Endodermal cell (in vitro differentiated cells): ENCODE data around the gene ESF1. TPM values are rescaled to one million over a fixed set of nuclear protein-coding genes. Genes with fewer than 3 reads are reported as not detected.

Experiments
- DNase-seq: peaks from one replicate; pipeline ENCODE4 v3.0.0-alpha.2; 2017
- H3K27ac ChIP-seq: 2 replicates; pipeline ENCODE4 v1.5.1; 2013; ENCODE audit warnings: mild to moderate bottlenecking, low read depth, low read length, moderate library complexity
- H3K27me3 ChIP-seq: 2 replicates; pipeline ENCODE4 v1.6.1; 2013; ENCODE audit warnings: mild to moderate bottlenecking, low read length, moderate library complexity; ENCODE audit not compliant: insufficient read depth, control insufficient read depth, poor library complexity, severe bottlenecking
- H3K36me3 ChIP-seq: 2 replicates; pipeline ENCODE4 v1.7.0; 2013; ENCODE audit warnings: mild to moderate bottlenecking, low read length, moderate library complexity; ENCODE audit not compliant: control insufficient read depth, insufficient read depth
- H3K4me1 ChIP-seq: one replicate; pipeline ENCODE4 v1.7.0; 2013; ENCODE audit warnings: low read length; ENCODE audit not compliant: control insufficient read depth, insufficient read depth
- H3K4me3 ChIP-seq: 2 replicates; pipeline ENCODE4 v1.5.1; 2013; ENCODE audit warnings: mild to moderate bottlenecking, low read length, moderate library complexity
- H3K9ac ChIP-seq: 2 replicates; pipeline ENCODE4 v1.6.1; 2013; ENCODE audit warnings: mild to moderate bottlenecking, low read length, moderate library complexity; ENCODE audit not compliant: poor library complexity, severe bottlenecking; ENCODE audit errors: extremely low read depth
- H3K9me3 ChIP-seq: 2 replicates; pipeline ENCODE4 v1.6.1; 2013; ENCODE audit warnings: mild to moderate bottlenecking, low read length, moderate library complexity; ENCODE audit not compliant: control insufficient read depth
- H3K27ac Mint-ChIP-seq: 2 replicates; pipeline ENCODE4 v1.8.0; 2020; ENCODE audit warnings: mixed read lengths
- H3K27me3 Mint-ChIP-seq: 2 replicates; pipeline ENCODE4 v1.8.0; 2021; ENCODE audit warnings: mild to moderate bottlenecking, mixed read lengths; ENCODE audit not compliant: insufficient read depth
- H3K36me3 Mint-ChIP-seq: 2 replicates; pipeline ENCODE4 v1.8.0; 2020; ENCODE audit warnings: low read depth, mixed read lengths
- H3K4me1 Mint-ChIP-seq: 2 replicates; pipeline ENCODE4 v1.8.0; 2020; ENCODE audit warnings: mixed read lengths
- H3K4me3 Mint-ChIP-seq: 2 replicates; pipeline ENCODE4 v1.8.0; 2020; ENCODE audit warnings: mild to moderate bottlenecking, moderate library complexity, mixed read lengths
- H3K9me3 Mint-ChIP-seq: 2 replicates; pipeline ENCODE4 v1.8.0; 2020; ENCODE audit warnings: mild to moderate bottlenecking, mixed read lengths
- WGBS, 2 experiments: methylation state at CpG; one replicate each; pipeline versions ENCODE4 v1.1.5 to v1.1.7; 2013; ENCODE audit warnings: missing lambda C conversion rate in 2 of 2, mixed read lengths in 1 of 2; ENCODE audit not compliant: insufficient coverage in 1 of 2, insufficient read length in 1 of 2; 5-methylcytosine and 5-hydroxymethylcytosine counted together
- total RNA-seq, 2 donors: library from RNA; stranded (reverse); fragmentation: NEBNext Ultra II Directional in 1 of 2; extraction: Animal tissue kit (Norgen Biotek cat#: 25700) in 1 of 2; gene quantifications; 2 replicates in 1 of 2; 3 replicates in 1 of 2; pipeline ENCODE4 v1.2.1, GENCODE V29; 2021
- TF ChIP-seq, protein P1 (sequence below): fragments of 200-600 bp; sonication (generic); conservative IDR thresholded peaks from 2 replicates; pipeline ENCODE4 v1.5.0; 2021; ENCODE audit warnings: antibody characterized with exemption, mild to moderate bottlenecking

ESF1 gene
- total RNA-seq, 2 donors from 2014 or later = 23.9 to 32.1 TPM

DNA sequence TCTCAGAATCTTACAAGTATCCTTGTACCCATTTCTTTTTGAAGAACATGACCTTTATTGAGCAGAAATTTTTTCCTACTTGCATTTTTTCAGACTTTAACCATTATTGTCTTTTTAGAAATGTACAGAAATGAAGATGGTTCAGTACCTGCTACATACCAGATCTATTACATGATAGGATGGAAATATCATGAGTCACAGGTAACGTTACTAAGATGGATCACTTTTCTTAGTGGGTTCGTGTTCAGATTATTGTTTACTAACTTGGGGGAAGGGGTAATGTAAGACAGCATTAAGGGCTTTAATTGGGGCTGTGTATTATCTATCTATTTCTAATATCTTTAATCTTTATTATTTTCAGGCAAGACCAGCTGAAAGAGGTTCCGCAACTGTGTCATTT lies 32.0 kb upstream of the ESF1 start:
- H3K27me3 Mint-ChIP-seq = no peaks in the 10 kb centered on the region
- H3K27ac ChIP-seq = no peak overlapping the region
- H3K27ac Mint-ChIP-seq = no peak overlapping the region
- H3K4me1 ChIP-seq = no peaks in the 10 kb centered on the region
- TF ChIP-seq, protein P1, sequence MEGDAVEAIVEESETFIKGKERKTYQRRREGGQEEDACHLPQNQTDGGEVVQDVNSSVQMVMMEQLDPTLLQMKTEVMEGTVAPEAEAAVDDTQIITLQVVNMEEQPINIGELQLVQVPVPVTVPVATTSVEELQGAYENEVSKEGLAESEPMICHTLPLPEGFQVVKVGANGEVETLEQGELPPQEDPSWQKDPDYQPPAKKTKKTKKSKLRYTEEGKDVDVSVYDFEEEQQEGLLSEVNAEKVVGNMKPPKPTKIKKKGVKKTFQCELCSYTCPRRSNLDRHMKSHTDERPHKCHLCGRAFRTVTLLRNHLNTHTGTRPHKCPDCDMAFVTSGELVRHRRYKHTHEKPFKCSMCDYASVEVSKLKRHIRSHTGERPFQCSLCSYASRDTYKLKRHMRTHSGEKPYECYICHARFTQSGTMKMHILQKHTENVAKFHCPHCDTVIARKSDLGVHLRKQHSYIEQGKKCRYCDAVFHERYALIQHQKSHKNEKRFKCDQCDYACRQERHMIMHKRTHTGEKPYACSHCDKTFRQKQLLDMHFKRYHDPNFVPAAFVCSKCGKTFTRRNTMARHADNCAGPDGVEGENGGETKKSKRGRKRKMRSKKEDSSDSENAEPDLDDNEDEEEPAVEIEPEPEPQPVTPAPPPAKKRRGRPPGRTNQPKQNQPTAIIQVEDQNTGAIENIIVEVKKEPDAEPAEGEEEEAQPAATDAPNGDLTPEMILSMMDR = no peak
- no peaks in the 10 kb centered on the region for H3K9me3 Mint-ChIP-seq
- peaks cover 46% of the 10 kb centered on the region for H3K36me3 ChIP-seq
- H3K4me1 Mint-ChIP-seq = peaks cover 15% of the 10 kb centered on the region
- no peak for DNase-seq
- H3K4me3 Mint-ChIP-seq = no peak overlapping the region
- H3K4me3 ChIP-seq = no peak overlapping the region
- no peaks in the 10 kb centered on the region for H3K9me3 ChIP-seq
- H3K36me3 Mint-ChIP-seq = peaks cover 61% of the 10 kb centered on the region
- 100% methylated on average over 3 of the region's 3 CpGs; no CpG with 5 or more reads in 1 of the 2 experiments for WGBS, 2 experiments
- peaks cover 4% of the 10 kb centered on the region for H3K27me3 ChIP-seq
- no peak overlapping the region for H3K9ac ChIP-seq

DNA sequence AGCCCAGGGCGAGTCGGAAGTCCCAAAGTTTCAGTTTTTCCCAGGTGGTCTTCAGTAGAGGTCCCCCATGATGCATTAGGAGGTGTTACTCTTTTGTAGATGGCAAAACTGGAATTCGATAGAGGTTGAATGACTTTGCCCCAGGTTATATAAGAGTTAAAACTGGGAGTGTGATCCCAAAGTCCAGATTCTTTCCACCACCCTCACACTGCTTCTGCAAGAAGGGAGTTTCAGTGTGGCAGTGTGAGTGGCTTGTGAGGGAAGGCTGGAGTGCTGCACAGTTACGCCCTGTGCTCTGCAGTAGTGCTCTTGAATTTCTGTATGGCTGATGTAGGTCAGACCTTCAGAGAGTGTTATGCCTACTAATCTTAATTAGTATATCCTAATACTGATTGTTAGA lies 30.0 kb upstream of the ESF1 start:
- Mint-ChIP-seq H3K4me1 (peaks cover 15% of the 10 kb centered on the region), H3K9me3 (no peaks in the 10 kb centered on the region), H3K4me3 (no peak overlapping the region), H3K27me3 (no peaks in the 10 kb centered on the region), H3K36me3 (peaks cover 56% of the 10 kb centered on the region), H3K27ac (no peak overlapping the region)
- H3K9ac ChIP-seq = no peak overlapping the region
- 94% methylated on average over 4 of the region's 4 CpGs; no CpG with 5 or more reads in 1 of the 2 experiments for WGBS, 2 experiments
- no peak overlapping the region for H3K4me3 ChIP-seq
- H3K36me3 ChIP-seq = peaks cover 66% of the 10 kb centered on the region
- TF ChIP-seq, protein P1 = no peak
- H3K9me3 ChIP-seq = no peaks in the 10 kb centered on the region
- no peaks in the 10 kb centered on the region for H3K4me1 ChIP-seq
- no peak for DNase-seq
- H3K27ac ChIP-seq = no peak overlapping the region
- H3K27me3 ChIP-seq = peaks cover 4% of the 10 kb centered on the region

DNA sequence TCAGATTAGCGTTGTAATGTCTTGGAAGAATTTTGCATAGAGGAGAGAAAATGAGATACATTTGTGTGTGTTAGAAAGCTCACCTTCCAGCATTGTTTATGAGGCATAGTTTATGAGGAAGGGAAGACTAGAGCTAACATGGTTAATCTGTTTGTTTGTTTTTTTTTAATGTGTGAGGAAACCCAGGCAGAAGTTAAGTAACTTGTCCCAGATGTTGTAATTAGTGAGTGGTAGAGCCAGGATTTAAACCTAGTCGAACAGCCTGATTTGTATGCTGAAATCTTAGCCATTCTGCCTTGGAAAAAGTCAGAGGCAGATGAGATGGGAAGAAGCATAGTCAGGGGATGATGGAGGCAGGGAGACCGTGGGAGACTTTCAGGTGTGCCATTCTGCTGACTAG lies 29.2 kb upstream of the ESF1 start:
- peaks cover 74% of the 10 kb centered on the region for H3K36me3 ChIP-seq
- Mint-ChIP-seq H3K9me3 (no peaks in the 10 kb centered on the region), H3K27me3 (no peaks in the 10 kb centered on the region), H3K4me3 (no peak overlapping the region), H3K36me3 (peaks cover 56% of the 10 kb centered on the region), H3K27ac (no peak overlapping the region), H3K4me1 (peaks cover 15% of the 10 kb centered on the region)
- TF ChIP-seq, protein P1 = no peak
- no peak overlapping the region for H3K9ac ChIP-seq
- WGBS, 2 experiments = 61 to 72% methylated on average over 2 to 3 of the region's 3 CpGs
- no peak overlapping the region for H3K27ac ChIP-seq
- H3K4me3 ChIP-seq = no peak overlapping the region
- H3K27me3 ChIP-seq = peaks cover 4% of the 10 kb centered on the region
- H3K4me1 ChIP-seq = no peaks in the 10 kb centered on the region
- no peaks in the 10 kb centered on the region for H3K9me3 ChIP-seq
- no peak for DNase-seq
